Hepatocyte (in vitro differentiated cells): ENCODE data around the gene CD72. TPM values are rescaled to one million over a fixed set of nuclear protein-coding genes. Genes with fewer than 3 reads are reported as not detected.

Source experiments
- DNase-seq: peaks from one replicate; pipeline ENCODE4 v3.0.0-alpha.2; 2016; ENCODE audit warnings: low spot score
- H2AFZ ChIP-seq: fragments of 200-600 bp; sonication (generic); 2 replicates; pipeline ENCODE4 v1.6.0; 2016; ENCODE audit warnings: antibody characterized with exemption, mild to moderate bottlenecking
- H3K27ac ChIP-seq: fragments of 200-600 bp; sonication (generic); 2 replicates; pipeline ENCODE4 v1.5.1; 2016; ENCODE audit warnings: mild to moderate bottlenecking
- H3K27me3 ChIP-seq: fragments of 200-600 bp; sonication (generic); 2 replicates; pipeline ENCODE4 v1.6.1; 2016
- H3K36me3 ChIP-seq: fragments of 200-600 bp; sonication (generic); replicated peaks from 2 replicates; pipeline ENCODE4 v1.5.1; 2016; ENCODE audit warnings: low read depth; ENCODE audit not compliant: insufficient read depth
- H3K4me1 ChIP-seq: fragments of 200-600 bp; sonication (generic); 2 replicates; pipeline ENCODE4 v1.5.1; 2016; ENCODE audit warnings: mild to moderate bottlenecking, moderate library complexity; ENCODE audit not compliant: insufficient read depth
- H3K4me2 ChIP-seq: fragments of 200-600 bp; sonication (generic); 2 replicates; pipeline ENCODE4 v1.6.0; 2016
- H3K4me3 ChIP-seq: fragments of 200-600 bp; sonication (generic); 2 replicates; pipeline ENCODE4 v1.5.1; 2016; ENCODE audit warnings: mild to moderate bottlenecking
- H3K79me2 ChIP-seq: fragments of 200-600 bp; sonication (generic); 2 replicates; pipeline ENCODE4 v1.6.0; 2017; ENCODE audit warnings: mild to moderate bottlenecking
- H3K9me2 ChIP-seq: fragments of 200-600 bp; sonication (generic); replicated peaks from 2 replicates; pipeline ENCODE4 v1.6.0; 2017; ENCODE audit warnings: mild to moderate bottlenecking; ENCODE audit not compliant: insufficient read depth
- H3K9me3 ChIP-seq: fragments of 200-600 bp; sonication (generic); 2 replicates; pipeline ENCODE4 v1.5.1; 2016; ENCODE audit warnings: low read depth, mild to moderate bottlenecking
- H4K20me1 ChIP-seq: fragments of 200-600 bp; sonication (generic); 2 replicates; pipeline ENCODE4 v1.6.0; 2016; ENCODE audit warnings: mild to moderate bottlenecking; ENCODE audit not compliant: insufficient read depth, poor library complexity, severe bottlenecking
- EZH2 ChIP-seq: fragments of 200-600 bp; sonication (generic); IDR thresholded peaks from 2 replicates; pipeline ENCODE4 v1.6.1; 2016; ENCODE audit warnings: antibody characterized with exemption, mild to moderate bottlenecking, borderline replicate concordance
- EZH2phosphoT487 ChIP-seq: fragments of 200-600 bp; sonication (generic); IDR thresholded peaks from one replicate; pipeline ENCODE4 v1.6.1; 2018; ENCODE audit warnings: antibody characterized with exemption, mild to moderate bottlenecking, low read depth, moderate library complexity; ENCODE audit not compliant: unreplicated experiment, severe bottlenecking
- WGBS: methylation state at CpG from one replicate; pipeline ENCODE4 v1.1.6; 2016; ENCODE audit warnings: low lambda C conversion rate; ENCODE audit errors: missing lambda C conversion rate; 5-methylcytosine and 5-hydroxymethylcytosine counted together
- polyA plus RNA-seq: library from polyadenylated mRNA; unstranded; fragments of >200 nt; fragmentation: Nextera tagmentation; extraction: Ambion mirVana; gene quantifications from 2 replicates; pipeline ENCODE4 v1.2.1, GENCODE V29; 2016
- total RNA-seq: library from RNA; depleted of rRNA; stranded (reverse); fragments of >200 nt; gene quantifications from 2 replicates; pipeline ENCODE4 v1.2.3, GENCODE V29; 2014
- TF ChIP-seq, protein P1 (sequence below): fragments of 200-600 bp; sonication (generic); IDR thresholded peaks from 2 replicates; pipeline ENCODE4 v1.5.1; 2016; ENCODE audit warnings: antibody characterized with exemption, mild to moderate bottlenecking; ENCODE audit not compliant: poor library complexity

The CD72 gene
- total and polyA plus RNA-seq, 2 experiments from 2014 or later = 1.1 to 1.9 TPM

DNA sequence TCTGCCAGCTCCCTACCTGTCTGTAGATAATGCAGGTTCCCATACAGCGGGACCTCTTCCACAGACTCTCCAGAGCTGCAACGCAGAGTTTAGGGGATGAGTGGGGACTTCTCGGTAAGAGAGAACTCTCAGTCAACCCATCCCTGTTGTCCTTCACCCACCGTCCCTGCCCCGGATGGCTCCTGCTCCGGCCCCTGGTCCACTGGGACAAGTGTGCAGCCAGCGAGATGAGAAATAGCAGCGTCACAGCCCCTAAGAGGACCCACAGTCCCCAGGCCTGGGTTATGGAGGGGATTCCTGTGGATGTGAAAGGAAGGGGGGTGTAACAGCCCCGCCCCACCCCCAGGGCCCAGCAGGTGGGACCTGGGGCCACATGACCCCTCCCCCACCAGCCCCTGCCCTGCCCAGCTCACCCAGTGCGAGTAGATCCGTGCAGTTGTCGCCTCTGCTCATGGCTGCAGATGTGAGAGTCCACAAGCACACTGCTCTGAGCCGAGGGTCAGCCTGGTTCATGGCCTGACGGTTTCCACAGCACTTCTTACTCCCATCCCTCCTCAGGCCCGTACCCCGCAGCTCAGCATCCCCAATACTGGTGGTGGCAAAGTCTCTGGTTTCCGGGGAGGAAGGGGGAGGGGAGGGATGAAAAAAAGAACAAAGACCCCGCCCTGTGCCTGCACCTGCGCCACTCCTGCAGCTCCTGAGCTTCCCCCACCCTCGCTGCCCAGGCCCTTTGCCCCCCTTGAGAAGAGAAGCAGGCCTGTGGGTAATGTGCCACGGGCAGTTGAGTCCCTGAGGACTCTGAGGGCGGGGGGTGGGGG lies 32.3 kb upstream of the CD72 start, which contains the start of gene SIT1:
Gene SIT1 (minus strand): TSS at position 591 of the 818 bp plus-strand sequence. CDS start 78 bp downstream, at position 513.
- peaks cover 13% of the 10 kb centered on the region for H3K4me1 ChIP-seq
- peak within 1 kb of the TSS; percentile 91 for H3K27ac ChIP-seq
- H4K20me1 ChIP-seq = no peaks in the 10 kb centered on the region
- TF ChIP-seq, protein P1, sequence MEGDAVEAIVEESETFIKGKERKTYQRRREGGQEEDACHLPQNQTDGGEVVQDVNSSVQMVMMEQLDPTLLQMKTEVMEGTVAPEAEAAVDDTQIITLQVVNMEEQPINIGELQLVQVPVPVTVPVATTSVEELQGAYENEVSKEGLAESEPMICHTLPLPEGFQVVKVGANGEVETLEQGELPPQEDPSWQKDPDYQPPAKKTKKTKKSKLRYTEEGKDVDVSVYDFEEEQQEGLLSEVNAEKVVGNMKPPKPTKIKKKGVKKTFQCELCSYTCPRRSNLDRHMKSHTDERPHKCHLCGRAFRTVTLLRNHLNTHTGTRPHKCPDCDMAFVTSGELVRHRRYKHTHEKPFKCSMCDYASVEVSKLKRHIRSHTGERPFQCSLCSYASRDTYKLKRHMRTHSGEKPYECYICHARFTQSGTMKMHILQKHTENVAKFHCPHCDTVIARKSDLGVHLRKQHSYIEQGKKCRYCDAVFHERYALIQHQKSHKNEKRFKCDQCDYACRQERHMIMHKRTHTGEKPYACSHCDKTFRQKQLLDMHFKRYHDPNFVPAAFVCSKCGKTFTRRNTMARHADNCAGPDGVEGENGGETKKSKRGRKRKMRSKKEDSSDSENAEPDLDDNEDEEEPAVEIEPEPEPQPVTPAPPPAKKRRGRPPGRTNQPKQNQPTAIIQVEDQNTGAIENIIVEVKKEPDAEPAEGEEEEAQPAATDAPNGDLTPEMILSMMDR = no peak
- TF ChIP-seq EZH2phosphoT487 = no peak
- no peak for TF ChIP-seq EZH2
- no peaks in the 10 kb centered on the region for H3K27me3 ChIP-seq
- WGBS = 76% methylated on average over 21 of the region's 22 CpGs
- no peaks in the 10 kb centered on the region for H3K36me3 ChIP-seq
- no peak within 1 kb of the TSS for H3K4me2 ChIP-seq
- no peak within 1 kb of the TSS for H2AFZ ChIP-seq
- H3K9me3 ChIP-seq = no peaks in the 10 kb centered on the region
- DNase-seq = no peak
- no peak within 1 kb of the TSS for H3K4me3 ChIP-seq
- H3K79me2 ChIP-seq = no peaks in the 10 kb centered on the region
- no peaks in the 10 kb centered on the region for H3K9me2 ChIP-seq

DNA sequence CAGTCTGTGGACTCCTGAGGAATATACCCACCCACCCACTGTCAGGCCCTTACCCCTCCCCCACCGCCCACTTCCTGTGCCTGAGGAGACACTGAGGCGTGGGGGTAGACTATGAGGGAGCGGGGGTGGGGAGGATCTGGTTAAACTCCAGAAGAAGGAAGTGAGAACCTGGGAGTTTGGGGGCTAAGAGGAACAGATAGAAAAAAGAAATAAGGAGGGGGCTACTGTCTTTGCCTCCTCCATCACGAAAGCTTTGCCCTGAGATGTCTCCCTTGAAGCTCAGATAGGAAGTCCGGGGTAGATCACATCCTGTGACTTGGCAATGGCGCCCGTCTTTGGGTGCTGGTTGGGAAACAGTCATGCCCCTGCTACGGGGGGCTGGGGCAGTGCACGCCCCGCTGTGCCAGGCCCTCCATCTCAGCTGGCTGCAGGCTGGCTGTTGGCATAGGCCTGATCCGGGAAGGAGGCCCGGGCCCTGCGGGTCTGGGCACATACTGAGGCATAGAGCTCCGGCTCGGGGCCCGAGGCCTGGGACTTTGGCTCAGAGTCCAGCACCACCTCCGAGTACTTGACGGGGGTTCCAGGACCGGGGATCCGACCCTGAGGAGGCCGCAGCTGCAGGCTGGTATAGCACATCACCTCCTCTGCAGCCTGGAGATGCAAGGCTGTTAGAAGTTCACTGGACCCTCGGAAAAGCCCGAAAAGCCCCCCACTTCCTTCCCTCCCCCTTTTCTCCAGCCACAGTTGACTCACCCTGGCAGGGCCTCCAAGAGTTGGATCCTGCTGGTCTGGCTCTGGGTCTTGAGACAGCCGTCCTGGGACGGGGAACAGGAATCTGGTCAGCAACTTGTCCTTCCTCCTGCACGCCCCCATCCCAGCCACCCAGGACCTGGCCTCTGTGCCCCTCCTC lies 31.5 kb upstream of the CD72 start:
- TF ChIP-seq EZH2 (no peak), EZH2phosphoT487 (no peak)
- TF ChIP-seq, protein P1 = no peak
- no peaks in the 10 kb centered on the region for H3K9me2 ChIP-seq
- no peaks in the 10 kb centered on the region for H3K36me3 ChIP-seq
- WGBS = 89% methylated on average over 26 of the region's 26 CpGs
- H3K9me3 ChIP-seq = no peaks in the 10 kb centered on the region
- H2AFZ ChIP-seq = no peak overlapping the region
- H3K27ac ChIP-seq = no peak overlapping the region
- DNase-seq = no peak
- no peak overlapping the region for H3K4me3 ChIP-seq
- H3K4me2 ChIP-seq = no peak overlapping the region
- H3K27me3 ChIP-seq = no peaks in the 10 kb centered on the region
- peaks cover 19% of the 10 kb centered on the region for H3K4me1 ChIP-seq
- H3K79me2 ChIP-seq = no peaks in the 10 kb centered on the region
- H4K20me1 ChIP-seq = no peaks in the 10 kb centered on the region

DNA sequence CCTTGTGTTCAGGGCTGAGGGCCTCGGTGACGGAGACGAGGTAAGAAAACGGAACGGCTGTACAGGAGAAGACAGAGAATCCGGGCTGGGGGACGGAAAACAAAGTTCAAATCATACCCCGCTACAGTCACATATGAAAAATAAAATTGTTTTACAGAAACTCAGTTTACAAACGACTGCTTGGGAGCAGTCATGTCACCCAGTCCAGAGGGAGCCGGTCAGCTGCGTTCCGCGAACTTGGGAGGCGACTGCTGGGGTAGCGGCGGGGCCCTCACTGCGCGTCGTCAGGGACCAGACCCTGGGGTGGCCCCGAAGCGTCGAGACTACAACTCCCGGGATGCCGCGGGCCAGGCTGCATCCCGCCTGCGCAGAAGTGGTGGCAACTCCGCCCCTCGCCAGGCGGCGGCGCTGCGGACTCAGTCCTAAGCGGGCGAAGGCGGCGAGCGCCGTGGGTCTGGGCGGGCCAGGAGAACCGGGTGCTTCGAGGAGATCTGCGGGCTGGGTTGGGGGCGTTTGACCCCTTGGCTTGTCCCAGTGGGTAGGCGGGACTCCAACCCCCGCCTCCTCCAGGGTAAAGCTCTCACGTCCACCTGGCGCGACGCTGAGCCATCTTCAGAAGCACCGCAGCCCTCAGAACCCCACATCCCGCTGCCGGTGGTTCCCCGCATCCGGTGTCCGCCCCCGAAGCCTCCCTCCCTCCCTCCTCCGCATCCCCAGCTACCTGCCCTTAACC lies 28.5 kb upstream of the CD72 start:
- peak overlapping the region; percentile 85 for H3K4me2 ChIP-seq
- H4K20me1 ChIP-seq = no peaks in the 10 kb centered on the region
- 3% methylated on average over 43 of the region's 58 CpGs for WGBS
- H3K9me2 ChIP-seq = no peaks in the 10 kb centered on the region
- no peaks in the 10 kb centered on the region for H3K36me3 ChIP-seq
- peak; percentile 97 for DNase-seq
- TF ChIP-seq, protein P1 = peak; percentile 97
- TF ChIP-seq EZH2phosphoT487 (no peak), EZH2 (no peak)
- peaks cover 14% of the 10 kb centered on the region for H3K4me1 ChIP-seq
- peak overlapping the region; percentile 68 for H3K4me3 ChIP-seq
- no peaks in the 10 kb centered on the region for H3K79me2 ChIP-seq
- H3K9me3 ChIP-seq = no peaks in the 10 kb centered on the region
- peak overlapping the region; percentile 91 for H2AFZ ChIP-seq
- H3K27ac ChIP-seq = peak overlapping the region; percentile 98
- H3K27me3 ChIP-seq = no peaks in the 10 kb centered on the region
